Nephron (organoid): ENCODE results near the gene CLTB.
A peak's percentile ranks its signal among the peaks of the same experiment; 100 is the strongest.

ENCODE experiments used
- H3K27ac Mint-ChIP-seq, 3 experiments: 2 replicates each; pipeline ENCODE4 v1.8.0; 2020; ENCODE audit warnings: mixed read lengths in 3 of 3, mild to moderate bottlenecking in 2 of 3, moderate library complexity in 1 of 3
- H3K27me3 Mint-ChIP-seq: 2 replicates; pipeline ENCODE4 v1.8.0; 2021; ENCODE audit warnings: low read depth, mild to moderate bottlenecking, moderate library complexity, mixed read lengths
- H3K36me3 Mint-ChIP-seq: 2 replicates; pipeline ENCODE4 v1.8.0; 2020; ENCODE audit warnings: low read depth, mixed read lengths
- H3K4me1 Mint-ChIP-seq: 2 replicates; pipeline ENCODE4 v1.8.0; 2020; ENCODE audit warnings: mixed read lengths
- H3K4me3 Mint-ChIP-seq, 3 experiments: 2 replicates each; pipeline ENCODE4 v1.8.0; 2020; ENCODE audit warnings: mild to moderate bottlenecking in 3 of 3, mixed read lengths in 3 of 3, moderate library complexity in 2 of 3
- H3K9me3 Mint-ChIP-seq: 2 replicates; pipeline ENCODE4 v1.8.0; 2020; ENCODE audit warnings: mixed read lengths
- CTCF ChIP-seq, 3 experiments: fragments of 200-600 bp; sonication (generic); IDR thresholded peaks; one replicate each; pipeline ENCODE4 v1.5.0; 2021; ENCODE audit warnings: antibody characterized with exemption in 3 of 3; ENCODE audit not compliant: unreplicated experiment in 3 of 3

The CLTB gene

GRCh38 chr5:176361437-176362232 lies 54.7 kb downstream of the CLTB start, which contains the start of gene KIAA1191:
KIAA1191 (minus strand) TSS chr5:176361764; CDS start chr5:176359508, 2,256 bp downstream.
- Mint-ChIP-seq H3K4me1 (peaks cover 14% of the 10 kb centered on the region), H3K36me3 (peaks cover 17% of the 10 kb centered on the region), H3K27me3 (peaks cover 22% of the 10 kb centered on the region), H3K27ac (peak within 1 kb of the TSS; percentile 79 to 95 (median 93)), H3K9me3 (no peaks in the 10 kb centered on the region), H3K4me3 (peak within 1 kb of the TSS; percentile 98 to 99 (median 98))
- TF ChIP-seq CTCF (IDR thresholded peaks at IDR 0.05; ENCODE audit: unreplicated experiment in 3 of 3), result no peak

- Mint-ChIP-seq H3K27me3 (peaks cover 22% of the 10 kb centered on the region), H3K27ac (peak overlapping the region; percentile 79 to 95 (median 85)), H3K4me1 (peaks cover 14% of the 10 kb centered on the region), H3K9me3 (no peaks in the 10 kb centered on the region), H3K4me3 (peak overlapping the region; percentile 98 to 99 (median 98)), H3K36me3 (peaks cover 18% of the 10 kb centered on the region)
- TF ChIP-seq CTCF (IDR thresholded peaks at IDR 0.05; ENCODE audit: unreplicated experiment in 3 of 3), result no peak
Measured at GRCh38 chr5:176360894-176361436, 55.4 kb downstream of the CLTB start.

- peaks cover 26% of the 10 kb centered on the region for H3K36me3 Mint-ChIP-seq
- H3K27me3 Mint-ChIP-seq, result peaks cover 22% of the 10 kb centered on the region
- peaks cover 14% of the 10 kb centered on the region for H3K4me1 Mint-ChIP-seq
Measured at GRCh38 chr5:176359658-176360057, 56.7 kb downstream of the CLTB start.

GRCh38 chr5:176356179-176356566 lies 60.2 kb downstream of the CLTB start:
- Mint-ChIP-seq H3K27ac (no peak overlapping the region), H3K4me3 (no peak overlapping the region), H3K36me3 (peaks cover 54% of the 10 kb centered on the region), H3K27me3 (no peaks in the 10 kb centered on the region), H3K4me1 (peaks cover 24% of the 10 kb centered on the region), H3K9me3 (no peaks in the 10 kb centered on the region)
- TF ChIP-seq CTCF (IDR thresholded peaks at IDR 0.05; ENCODE audit: unreplicated experiment in 3 of 3), result no peak

More at GRCh38 chr5:176359658-176360057, 56.7 kb downstream of the CLTB start:
- peak overlapping the region; percentile 79 to 91 (median 85) for H3K4me3 Mint-ChIP-seq
- H3K9me3 Mint-ChIP-seq, result no peaks in the 10 kb centered on the region
- peak overlapping the region in 1 of 3 experiments; percentile 50 for H3K27ac Mint-ChIP-seq
- TF ChIP-seq CTCF (IDR thresholded peaks at IDR 0.05; ENCODE audit: unreplicated experiment in 3 of 3), result no peak

- no peak for TF ChIP-seq CTCF (IDR thresholded peaks at IDR 0.05; ENCODE audit: unreplicated experiment in 3 of 3)
- no peak overlapping the region for H3K27ac Mint-ChIP-seq
- H3K27me3 Mint-ChIP-seq, result no peaks in the 10 kb centered on the region
Measured at GRCh38 chr5:176355400-176356178, 60.8 kb downstream of the CLTB start.

More at GRCh38 chr5:176355400-176356178, 60.8 kb downstream of the CLTB start:
- Mint-ChIP-seq H3K36me3 (peaks cover 58% of the 10 kb centered on the region), H3K4me3 (no peak overlapping the region), H3K4me1 (peaks cover 24% of the 10 kb centered on the region), H3K9me3 (no peaks in the 10 kb centered on the region)
